Measurements from ENCODE around the gene P2RX4.
"Not testable (repeated sequence)": the region's sequence is repeated elsewhere in the genome, so short reads cannot be mapped to it uniquely, and the experiment has no call there.

The P2RX4 gene, protein sequence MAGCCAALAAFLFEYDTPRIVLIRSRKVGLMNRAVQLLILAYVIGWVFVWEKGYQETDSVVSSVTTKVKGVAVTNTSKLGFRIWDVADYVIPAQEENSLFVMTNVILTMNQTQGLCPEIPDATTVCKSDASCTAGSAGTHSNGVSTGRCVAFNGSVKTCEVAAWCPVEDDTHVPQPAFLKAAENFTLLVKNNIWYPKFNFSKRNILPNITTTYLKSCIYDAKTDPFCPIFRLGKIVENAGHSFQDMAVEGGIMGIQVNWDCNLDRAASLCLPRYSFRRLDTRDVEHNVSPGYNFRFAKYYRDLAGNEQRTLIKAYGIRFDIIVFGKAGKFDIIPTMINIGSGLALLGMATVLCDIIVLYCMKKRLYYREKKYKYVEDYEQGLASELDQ

DNA sequence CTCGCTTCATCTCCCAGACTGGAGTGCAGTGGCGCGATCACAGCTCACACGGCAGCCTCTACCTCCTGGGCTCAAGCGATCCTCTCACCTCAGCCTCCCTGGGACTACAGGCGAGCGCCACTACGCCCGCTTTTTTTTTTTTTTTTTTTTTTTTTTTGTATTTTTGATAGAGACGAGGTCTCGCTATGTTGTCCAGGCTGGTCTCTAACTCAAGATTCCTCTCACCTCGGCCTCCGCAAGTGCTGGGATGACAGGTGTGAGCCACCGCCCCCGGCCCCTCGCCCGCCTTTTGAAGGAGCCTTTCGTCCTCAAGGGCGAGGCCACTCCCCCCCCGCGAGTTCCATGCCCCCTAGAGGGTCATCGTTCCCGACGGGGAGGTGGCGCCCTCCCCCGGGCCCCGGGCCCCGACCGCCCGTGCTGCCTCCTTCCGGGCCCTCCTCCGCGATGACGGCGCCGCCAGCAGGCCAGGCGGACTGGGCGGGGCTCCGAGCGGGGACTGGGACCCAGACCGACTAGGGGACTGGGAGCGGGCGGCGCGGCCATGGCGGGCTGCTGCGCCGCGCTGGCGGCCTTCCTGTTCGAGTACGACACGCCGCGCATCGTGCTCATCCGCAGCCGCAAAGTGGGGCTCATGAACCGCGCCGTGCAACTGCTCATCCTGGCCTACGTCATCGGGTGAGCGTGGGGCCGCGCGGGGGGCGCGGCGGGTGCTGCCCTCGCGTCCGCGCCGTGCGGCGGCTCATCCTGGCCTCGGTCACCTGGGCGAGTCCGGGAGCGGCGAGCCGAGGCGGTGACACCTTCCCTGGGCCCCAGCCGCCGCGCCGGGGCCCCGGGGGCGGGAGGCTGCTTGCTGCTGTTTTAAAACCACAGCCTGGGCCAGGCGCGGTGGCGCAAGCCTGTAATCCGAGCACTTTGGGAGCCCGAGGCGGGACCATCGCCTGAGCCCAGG lies at the start of gene P2RX4:
Gene P2RX4 (plus strand): TSS at position 506 of the 949 bp plus-strand sequence. CDS start 36 bp downstream, at position 542.
- H3K4me3 ChIP-seq (ENCODE audit: low read depth, low read length) = peak within 1 kb of the TSS; percentile 56
- TF ChIP-seq, protein P1, sequence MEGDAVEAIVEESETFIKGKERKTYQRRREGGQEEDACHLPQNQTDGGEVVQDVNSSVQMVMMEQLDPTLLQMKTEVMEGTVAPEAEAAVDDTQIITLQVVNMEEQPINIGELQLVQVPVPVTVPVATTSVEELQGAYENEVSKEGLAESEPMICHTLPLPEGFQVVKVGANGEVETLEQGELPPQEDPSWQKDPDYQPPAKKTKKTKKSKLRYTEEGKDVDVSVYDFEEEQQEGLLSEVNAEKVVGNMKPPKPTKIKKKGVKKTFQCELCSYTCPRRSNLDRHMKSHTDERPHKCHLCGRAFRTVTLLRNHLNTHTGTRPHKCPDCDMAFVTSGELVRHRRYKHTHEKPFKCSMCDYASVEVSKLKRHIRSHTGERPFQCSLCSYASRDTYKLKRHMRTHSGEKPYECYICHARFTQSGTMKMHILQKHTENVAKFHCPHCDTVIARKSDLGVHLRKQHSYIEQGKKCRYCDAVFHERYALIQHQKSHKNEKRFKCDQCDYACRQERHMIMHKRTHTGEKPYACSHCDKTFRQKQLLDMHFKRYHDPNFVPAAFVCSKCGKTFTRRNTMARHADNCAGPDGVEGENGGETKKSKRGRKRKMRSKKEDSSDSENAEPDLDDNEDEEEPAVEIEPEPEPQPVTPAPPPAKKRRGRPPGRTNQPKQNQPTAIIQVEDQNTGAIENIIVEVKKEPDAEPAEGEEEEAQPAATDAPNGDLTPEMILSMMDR (IDR thresholded peaks at IDR 0.05; ENCODE audit: insufficient read depth, low read depth, low read length, missing control alignments) = peak; percentile 44
- DNase-seq (ENCODE audit: low read depth) = peak; percentile 93

DNA sequence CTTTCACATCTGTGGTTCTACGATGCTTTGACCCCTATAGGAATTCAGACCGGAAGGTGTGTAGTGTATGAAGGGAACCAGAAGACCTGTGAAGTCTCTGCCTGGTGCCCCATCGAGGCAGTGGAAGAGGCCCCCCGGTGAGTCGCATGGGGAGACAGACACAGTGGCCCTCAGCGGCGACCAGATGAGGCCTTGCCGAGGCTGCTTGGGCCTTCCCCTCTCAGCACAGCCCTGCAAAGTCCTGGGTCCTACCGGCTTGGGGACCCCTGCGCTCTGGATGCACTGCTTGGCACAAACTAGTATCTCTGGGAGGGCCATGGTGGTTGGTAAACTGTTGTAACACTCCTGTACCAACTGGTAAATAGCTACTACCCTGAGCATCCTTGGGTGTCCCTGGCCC lies 47.5 kb upstream of the P2RX4 start:
- DNase-seq (ENCODE audit: low read depth) = no peak
- TF ChIP-seq, protein P1 (IDR thresholded peaks at IDR 0.05; ENCODE audit: insufficient read depth, low read depth, low read length, missing control alignments) = no peak
- no peak overlapping the region for H3K4me3 ChIP-seq (ENCODE audit: low read depth, low read length)

DNA sequence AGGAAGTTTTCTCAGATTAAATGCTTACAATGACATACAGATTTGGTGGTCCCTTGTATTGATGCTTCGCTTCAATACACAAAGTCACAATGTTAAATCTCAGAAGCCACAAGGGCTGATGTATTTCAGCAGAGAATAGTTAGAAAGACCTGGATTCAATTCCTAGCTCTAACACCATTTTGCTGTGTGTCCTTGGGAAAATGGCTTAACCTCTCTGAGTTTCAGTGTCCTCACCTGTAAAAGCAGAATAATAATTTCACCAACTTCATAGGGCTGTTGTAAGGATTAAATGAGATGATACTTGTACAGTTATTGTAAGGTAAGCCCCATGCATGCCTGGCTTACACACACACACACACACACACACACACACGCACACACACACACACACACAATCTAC lies 46.9 kb upstream of the P2RX4 start:
- no peak for DNase-seq (ENCODE audit: low read depth)
- TF ChIP-seq, protein P1 (IDR thresholded peaks at IDR 0.05; ENCODE audit: insufficient read depth, low read depth, low read length, missing control alignments) = no peak
- no peak overlapping the region for H3K4me3 ChIP-seq (ENCODE audit: low read depth, low read length)

DNA sequence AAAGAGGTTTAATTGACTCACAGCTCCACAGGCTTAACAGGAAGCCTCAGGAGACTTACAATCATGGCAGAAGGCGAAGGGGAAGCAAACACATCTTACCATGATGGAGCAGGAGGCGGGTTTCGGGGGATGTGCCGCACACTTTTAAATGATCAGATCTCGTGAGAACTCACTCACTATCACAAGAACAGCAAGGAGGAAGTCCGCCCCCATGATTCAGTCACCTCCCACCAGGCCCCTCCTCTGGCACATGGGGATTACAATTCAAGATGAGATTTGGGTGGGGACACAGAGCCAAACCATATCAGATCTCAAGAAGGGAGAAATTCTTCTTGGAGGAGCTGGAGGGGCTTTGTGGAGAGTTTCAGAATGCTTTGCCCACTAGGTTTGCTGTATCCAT lies 45.1 kb upstream of the P2RX4 start:
- not testable (repeated sequence) for DNase-seq (ENCODE audit: low read depth); H3K4me3 ChIP-seq (ENCODE audit: low read depth, low read length)

DNA sequence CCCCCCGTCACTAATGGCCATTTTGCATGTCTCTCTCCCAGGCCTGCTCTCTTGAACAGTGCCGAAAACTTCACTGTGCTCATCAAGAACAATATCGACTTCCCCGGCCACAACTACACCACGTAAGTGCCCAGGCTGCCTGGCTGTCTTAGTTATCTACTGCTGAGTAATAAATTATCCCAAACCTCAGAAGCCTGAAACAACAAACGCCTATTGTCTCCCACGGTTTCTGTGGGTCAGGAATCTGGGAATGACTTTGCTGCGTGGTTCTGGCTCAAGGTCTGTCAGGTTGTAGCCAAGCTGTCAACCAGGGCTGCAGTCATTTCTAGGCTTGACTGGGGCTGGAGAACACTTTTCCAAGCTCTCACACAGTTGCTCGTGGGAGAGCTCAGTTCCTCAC lies 44.6 kb upstream of the P2RX4 start:
- H3K4me3 ChIP-seq (ENCODE audit: low read depth, low read length) = no peak overlapping the region
- TF ChIP-seq, protein P1 (IDR thresholded peaks at IDR 0.05; ENCODE audit: insufficient read depth, low read depth, low read length, missing control alignments) = no peak
- no peak for DNase-seq (ENCODE audit: low read depth)

DNA sequence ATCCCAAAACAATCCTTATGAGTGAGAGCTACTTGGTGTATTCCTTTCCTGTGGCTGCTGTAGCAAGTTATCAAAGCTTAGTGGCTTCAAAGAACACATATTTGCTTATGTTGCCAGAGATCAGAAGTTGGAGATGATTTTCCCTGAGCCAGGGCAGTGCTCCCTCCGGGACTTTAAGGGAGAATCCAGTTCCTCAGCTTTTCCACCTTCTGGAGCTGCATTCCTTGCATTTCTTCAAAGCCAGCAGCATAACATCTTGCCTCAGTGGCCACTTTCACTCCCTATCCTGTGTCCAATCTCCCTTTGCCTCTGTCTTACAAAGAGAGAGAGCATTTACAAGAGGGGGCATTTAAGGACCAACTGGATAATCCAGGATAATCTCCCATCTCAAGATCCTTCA lies 43.6 kb upstream of the P2RX4 start:
- DNase-seq (ENCODE audit: low read depth) = no peak
- no peak overlapping the region for H3K4me3 ChIP-seq (ENCODE audit: low read depth, low read length)
- TF ChIP-seq, protein P1 (IDR thresholded peaks at IDR 0.05; ENCODE audit: insufficient read depth, low read depth, low read length, missing control alignments) = no peak

DNA sequence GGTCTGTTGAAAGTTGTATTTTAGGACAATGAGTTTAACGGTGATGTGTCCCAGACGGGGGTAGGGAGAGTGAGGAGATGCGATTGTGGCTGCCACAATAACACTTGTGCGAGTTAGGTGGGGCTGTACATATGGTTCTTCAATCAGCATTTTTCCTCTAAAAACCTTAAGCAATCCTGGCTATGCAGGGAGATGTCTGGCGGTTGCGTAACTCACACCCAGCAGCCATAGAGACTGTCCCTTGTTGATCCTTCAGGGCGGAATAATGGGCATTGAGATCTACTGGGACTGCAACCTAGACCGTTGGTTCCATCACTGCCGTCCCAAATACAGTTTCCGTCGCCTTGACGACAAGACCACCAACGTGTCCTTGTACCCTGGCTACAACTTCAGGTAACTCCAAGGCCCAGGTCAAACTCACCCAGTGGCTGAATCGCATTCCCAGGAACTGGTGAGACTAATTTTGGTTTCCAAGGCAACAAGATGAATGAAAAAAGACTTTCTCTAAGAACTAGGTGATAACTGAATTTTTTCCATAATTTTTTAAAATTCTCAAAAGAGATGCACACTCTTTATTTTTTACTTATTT lies 42.6 kb upstream of the P2RX4 start:
- no peak overlapping the region for H3K4me3 ChIP-seq (ENCODE audit: low read depth, low read length)
- TF ChIP-seq, protein P1 (IDR thresholded peaks at IDR 0.05; ENCODE audit: insufficient read depth, low read depth, low read length, missing control alignments) = no peak
- DNase-seq (ENCODE audit: low read depth) = no peak

Data from GM12865 (cell line).